ENCODE data around the gene CCDC7. TPM values are rescaled to one million over a fixed set of nuclear protein-coding genes. Genes with fewer than 3 reads are reported as not detected.
"Not testable (repeated sequence)": the region's sequence is repeated elsewhere in the genome, so short reads cannot be mapped to it uniquely, and the experiment has no call there.

The CCDC7 gene
- polyA plus RNA-seq (2013, experiment 1 of 2; ENCODE audit: insufficient read length): 1.3 TPM
- polyA plus RNA-seq (2013, experiment 2 of 2; ENCODE audit: insufficient read length): 1.3 TPM

- DNase-seq: peak; percentile 93
Measured at GRCh38 chr10:32445740-32446535, at the start of gene CCDC7. Gene CCDC7 (plus strand): TSS chr10:32446140. CDS start chr10:32451643, 5,503 bp downstream.

- not testable (repeated sequence) for DNase-seq
Measured at GRCh38 chr10:32397163-32397562, 48.8 kb upstream of the CCDC7 start.

- not testable (repeated sequence) for DNase-seq
Measured at GRCh38 chr10:32399720-32400119, 46.2 kb upstream of the CCDC7 start.

- no peak for DNase-seq
Measured at GRCh38 chr10:32400961-32401360, 45.0 kb upstream of the CCDC7 start.

GRCh38 chr10:32402499-32402898, 43.4 kb upstream of the CCDC7 start:
- no peak for DNase-seq

GRCh38 chr10:32403091-32403490, 42.8 kb upstream of the CCDC7 start:
- no peak for DNase-seq

GRCh38 chr10:32408690-32409089, 37.2 kb upstream of the CCDC7 start:
- no peak for DNase-seq

- DNase-seq: no peak
Measured at GRCh38 chr10:32409741-32410140, 36.2 kb upstream of the CCDC7 start.

- DNase-seq: no peak
Measured at GRCh38 chr10:32410569-32410968, 35.4 kb upstream of the CCDC7 start.

GRCh38 chr10:32411797-32412498, 34.0 kb upstream of the CCDC7 start:
- DNase-seq: no peak

GRCh38 chr10:32412499-32412853, 33.5 kb upstream of the CCDC7 start:
- peak; percentile 8 for DNase-seq

- DNase-seq: peak; percentile 91
Measured at GRCh38 chr10:32413513-32413912, 32.4 kb upstream of the CCDC7 start.

GRCh38 chr10:32415361-32415760, 30.6 kb upstream of the CCDC7 start:
- no peak for DNase-seq

GRCh38 chr10:32417911-32418547, 27.9 kb upstream of the CCDC7 start:
- DNase-seq: peak; percentile 92

- no peak for DNase-seq
Measured at GRCh38 chr10:32418572-32418971, 27.4 kb upstream of the CCDC7 start.

- peak; percentile 8 for DNase-seq
Measured at GRCh38 chr10:32419615-32420014, 26.3 kb upstream of the CCDC7 start.

- DNase-seq: no peak
Measured at GRCh38 chr10:32426186-32426585, 19.8 kb upstream of the CCDC7 start.

- DNase-seq: no peak
Measured at GRCh38 chr10:32433542-32433941, 12.4 kb upstream of the CCDC7 start.

GRCh38 chr10:32436215-32436614, 9.7 kb upstream of the CCDC7 start:
- DNase-seq: no peak

- no peak for DNase-seq
Measured at GRCh38 chr10:32437334-32437733, 8.6 kb upstream of the CCDC7 start.

GRCh38 chr10:32445036-32445435, 904 bp upstream of the CCDC7 start:
- no peak for DNase-seq

- DNase-seq: peak; percentile 41
Measured at GRCh38 chr10:32446536-32447406, 831 bp downstream of the CCDC7 start.

Data from fibroblast of skin of scalp (primary cell).